AG04450 (cell line): ENCODE measurements around the gene ERFL. TPM values are rescaled to one million over a fixed set of nuclear protein-coding genes. Genes with fewer than 3 reads are reported as not detected.

Experiments
- CTCF ChIA-PET: fragments of 300-600, 350-600 bp; formaldehyde crosslinking; extraction: SDS; loops from one replicate; lab custom pipeline; 2022; ENCODE audit warnings: antibody characterized with exemption, inconsistent platforms; lab: Charles Lee
- POLR2A ChIA-PET: fragments of 350-600 bp; formaldehyde crosslinking; extraction: SDS; loops from one replicate; lab custom pipeline; 2021; ENCODE audit warnings: antibody characterized with exemption, inconsistent platforms; lab: Yijun Ruan, JAX
- DNase-seq: peaks from one replicate; pipeline ENCODE4 v3.0.0-alpha.2; 2011; ENCODE audit warnings: low read depth, low spot score
- H3K27ac ChIP-seq: one replicate; pipeline ENCODE4 v1.5.1; 2012; ENCODE audit warnings: low read depth, low read length, control low read depth
- H3K27me3 ChIP-seq: one replicate; pipeline ENCODE4 v1.6.0; 2012; ENCODE audit warnings: low read length; ENCODE audit not compliant: control insufficient read depth, insufficient read depth
- H3K4me3 ChIP-seq: 2 replicates; pipeline ENCODE4 v1.5.1; 2011; ENCODE audit warnings: mild to moderate bottlenecking, low read depth, low read length, control low read depth
- H3K9me3 ChIP-seq: 2 replicates; pipeline ENCODE4 v1.5.1; 2012; ENCODE audit warnings: low read length; ENCODE audit not compliant: control insufficient read depth, insufficient read depth
- polyA plus RNA-seq: library from polyadenylated mRNA; depleted of rRNA; stranded (reverse); fragments of >200 nt; gene quantifications from 2 replicates; pipeline ENCODE4 v1.2.3, GENCODE V29; 2011
- TF ChIP-seq, protein P1 (sequence below): IDR thresholded peaks from 2 replicates; pipeline ENCODE4 v1.5.1; 2011; ENCODE audit warnings: low read depth, low read length, control low read depth, inconsistent platforms

Gene ERFL
- polyA plus RNA-seq, 1 experiment: not detected

DNA sequence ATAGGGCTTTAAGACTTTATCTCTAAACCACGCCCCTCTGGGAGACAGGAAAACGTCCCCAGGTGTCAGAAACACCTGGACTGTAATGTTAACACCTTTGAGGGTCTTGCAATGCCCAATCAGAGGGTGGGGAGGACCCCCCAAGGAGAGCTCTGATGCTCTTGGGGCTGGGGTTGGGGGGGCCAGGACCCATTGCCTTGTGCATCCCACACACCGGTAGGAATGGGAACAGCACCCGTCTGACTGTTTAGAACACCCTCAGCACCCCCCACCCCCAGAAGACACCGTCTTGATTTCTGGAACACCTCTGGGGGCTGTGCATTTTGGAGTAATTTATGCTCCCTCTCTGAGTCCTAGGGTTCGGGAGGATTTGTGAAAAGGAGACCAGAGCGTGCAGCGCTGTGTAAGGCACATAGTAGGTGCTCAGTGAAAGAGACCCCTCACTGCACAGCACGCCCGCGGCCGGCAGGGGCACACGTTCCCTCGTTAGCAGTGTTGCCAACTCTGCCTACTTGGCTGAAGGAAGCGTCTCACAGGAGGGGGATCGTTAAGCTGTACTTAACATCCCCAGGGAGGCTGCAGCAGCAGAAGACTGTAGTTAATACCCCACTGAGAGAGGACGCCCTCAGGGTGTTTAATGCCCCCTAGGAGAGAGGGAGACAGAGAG lies 2.8 kb upstream of the ERFL start:
- DNase-seq: no peak
- CTCF ChIA-PET: interaction anchor here (0.5 kb wide), 1 partner anchor 689 kb away, joined by 3 read pairs; no protein-coding TSS in a partner anchor
- POLR2A ChIA-PET: no interaction called here
- H3K27ac ChIP-seq: no peak overlapping the region
- H3K9me3 ChIP-seq: peaks cover 7% of the 10 kb centered on the region; the same call in 1 of the 2 replicates
- TF ChIP-seq, protein P1, sequence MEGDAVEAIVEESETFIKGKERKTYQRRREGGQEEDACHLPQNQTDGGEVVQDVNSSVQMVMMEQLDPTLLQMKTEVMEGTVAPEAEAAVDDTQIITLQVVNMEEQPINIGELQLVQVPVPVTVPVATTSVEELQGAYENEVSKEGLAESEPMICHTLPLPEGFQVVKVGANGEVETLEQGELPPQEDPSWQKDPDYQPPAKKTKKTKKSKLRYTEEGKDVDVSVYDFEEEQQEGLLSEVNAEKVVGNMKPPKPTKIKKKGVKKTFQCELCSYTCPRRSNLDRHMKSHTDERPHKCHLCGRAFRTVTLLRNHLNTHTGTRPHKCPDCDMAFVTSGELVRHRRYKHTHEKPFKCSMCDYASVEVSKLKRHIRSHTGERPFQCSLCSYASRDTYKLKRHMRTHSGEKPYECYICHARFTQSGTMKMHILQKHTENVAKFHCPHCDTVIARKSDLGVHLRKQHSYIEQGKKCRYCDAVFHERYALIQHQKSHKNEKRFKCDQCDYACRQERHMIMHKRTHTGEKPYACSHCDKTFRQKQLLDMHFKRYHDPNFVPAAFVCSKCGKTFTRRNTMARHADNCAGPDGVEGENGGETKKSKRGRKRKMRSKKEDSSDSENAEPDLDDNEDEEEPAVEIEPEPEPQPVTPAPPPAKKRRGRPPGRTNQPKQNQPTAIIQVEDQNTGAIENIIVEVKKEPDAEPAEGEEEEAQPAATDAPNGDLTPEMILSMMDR: peak; percentile 48
- H3K4me3 ChIP-seq: no peak overlapping the region
- peaks cover 81% of the 10 kb centered on the region for H3K27me3 ChIP-seq

DNA sequence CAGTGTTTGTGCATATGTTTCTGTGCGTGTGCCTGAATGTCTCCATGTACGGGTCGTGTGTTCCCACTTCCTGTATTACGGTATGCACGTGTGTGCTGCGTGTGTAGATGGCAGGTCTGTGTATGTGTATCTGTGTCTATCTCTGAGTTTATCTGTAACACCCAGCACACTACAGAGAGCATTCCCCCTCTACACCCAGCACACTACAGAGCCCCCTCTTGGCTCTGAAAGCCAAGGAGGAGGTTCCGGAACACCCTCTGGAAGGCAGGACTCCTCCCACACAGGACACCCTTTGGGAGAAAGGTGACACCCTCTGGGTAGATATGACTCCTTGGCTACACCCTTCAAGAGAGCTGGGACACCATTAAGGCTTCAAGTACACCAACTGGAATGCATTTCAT lies 2.1 kb upstream of the ERFL start:
- DNase-seq: no peak
- CTCF ChIA-PET: interaction anchor here (0.5 kb wide), 1 partner anchor 56 kb away, joined by 6 read pairs; no protein-coding TSS in a partner anchor
- H3K27me3 ChIP-seq: peaks cover 81% of the 10 kb centered on the region

DNA sequence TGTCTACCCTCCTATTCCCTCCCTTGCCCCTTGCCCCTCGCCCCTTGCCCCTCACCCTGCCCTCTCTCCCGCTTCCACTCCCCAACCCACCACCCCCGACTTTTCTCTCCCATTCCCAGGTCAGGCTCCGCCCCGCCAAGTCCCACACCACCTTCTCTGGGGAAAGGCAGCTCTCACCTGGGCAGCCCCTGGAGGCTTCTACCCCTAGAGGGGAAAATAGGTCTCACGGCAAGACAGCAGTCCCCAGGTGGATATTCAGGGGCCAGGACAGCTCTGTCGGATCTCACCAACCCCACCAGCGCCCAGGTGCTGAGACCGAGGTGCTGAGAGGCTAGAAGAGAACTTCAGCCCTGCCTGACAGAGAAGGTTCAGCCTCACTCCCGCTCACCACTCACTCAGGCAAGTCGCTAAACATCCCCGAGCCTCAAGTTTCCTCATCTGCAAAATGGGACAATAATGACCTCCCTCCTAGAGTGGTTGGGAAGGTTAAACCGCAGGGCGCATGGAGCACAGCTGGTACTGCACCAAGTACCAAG lies 1.4 kb upstream of the ERFL start:
- DNase-seq: no peak
- TF ChIP-seq, protein P1: no peak
- peaks cover 7% of the 10 kb centered on the region; the same call in 1 of the 2 replicates for H3K9me3 ChIP-seq
- H3K27me3 ChIP-seq: peaks cover 79% of the 10 kb centered on the region
- no peak overlapping the region for H3K27ac ChIP-seq
- CTCF ChIA-PET: interaction anchor here (0.9 kb wide), 1 partner anchor 27 kb away, joined by 3 read pairs; no protein-coding TSS in a partner anchor
- POLR2A ChIA-PET: no interaction called here
- H3K4me3 ChIP-seq: no peak overlapping the region

More for the DNA sequence above, 2.1 kb upstream of the ERFL start:
- H3K9me3 ChIP-seq: peaks cover 7% of the 10 kb centered on the region; the same call in 1 of the 2 replicates
- POLR2A ChIA-PET: no interaction called here
- H3K27ac ChIP-seq: no peak overlapping the region
- TF ChIP-seq, protein P1: no peak
- no peak overlapping the region for H3K4me3 ChIP-seq

DNA sequence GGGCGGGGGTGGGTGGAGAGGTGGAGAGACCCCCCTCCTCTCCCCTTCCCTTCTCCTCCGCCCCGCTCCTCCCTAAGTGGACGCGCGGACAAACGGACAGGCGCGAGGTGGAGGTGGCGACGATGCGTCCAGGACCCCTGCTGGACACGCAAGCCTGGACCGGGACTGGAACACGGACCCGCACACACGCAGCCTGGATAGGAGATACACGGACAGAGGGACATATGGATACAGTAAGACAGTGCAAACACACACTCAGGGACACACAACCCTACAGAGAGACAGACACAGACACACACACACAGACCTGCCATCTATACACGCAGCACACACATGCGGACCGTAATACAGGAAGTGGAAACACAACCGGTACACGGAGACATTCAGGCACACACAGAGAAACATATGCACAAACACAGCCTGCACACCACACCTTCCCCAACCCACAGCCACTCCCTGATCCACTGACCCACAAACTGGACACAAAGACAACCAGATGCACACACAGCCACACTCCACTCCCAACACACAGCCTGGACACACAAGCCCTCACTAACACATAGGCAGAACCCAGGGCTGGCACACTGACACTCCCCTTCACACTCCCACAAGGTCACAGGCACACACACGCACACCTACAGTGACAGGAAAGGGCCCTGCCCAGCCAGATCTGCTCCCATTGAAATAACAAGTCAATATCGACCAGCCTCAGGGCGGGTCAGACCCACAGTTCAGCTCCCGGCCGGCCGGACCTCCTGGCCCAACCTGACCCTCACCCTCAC lies 696 bp upstream of the ERFL start:
- H3K4me3 ChIP-seq: peak overlapping the region; percentile 36
- no peak overlapping the region for H3K27ac ChIP-seq
- POLR2A ChIA-PET: no interaction called here
- TF ChIP-seq, protein P1: no peak
- H3K9me3 ChIP-seq: peaks cover 7% of the 10 kb centered on the region; the same call in 1 of the 2 replicates
- peaks cover 77% of the 10 kb centered on the region for H3K27me3 ChIP-seq
- CTCF ChIA-PET: interaction anchor here (0.6 to 1.3 kb wide), 4 partner anchors 9 to 106 kb away, joined by 3 to 5 read pairs (median 3); no protein-coding TSS in a partner anchor
- no peak for DNase-seq
